Skeletal muscle satellite cell (primary cell): ENCODE results near the gene PPP1R12B.
"Not testable (repeated sequence)": the region's sequence is repeated elsewhere in the genome, so short reads cannot be mapped to it uniquely, and the experiment has no call there.

Source experiments
- H3K27me3 ChIP-seq: 2 replicates; pipeline ENCODE4 v1.7.0; 2013; ENCODE audit warnings: low read length; ENCODE audit not compliant: control insufficient read depth, insufficient read depth
- H3K36me3 ChIP-seq: 2 replicates; pipeline ENCODE4 v1.7.0; 2013; ENCODE audit warnings: mild to moderate bottlenecking, control low read depth, low read length; ENCODE audit not compliant: insufficient read depth
- H3K4me1 ChIP-seq: 2 replicates; pipeline ENCODE4 v1.7.0; 2013; ENCODE audit warnings: low read length; ENCODE audit not compliant: control insufficient read depth, insufficient read depth
- H3K4me2 ChIP-seq: 2 replicates; pipeline ENCODE4 v1.7.0; 2013; ENCODE audit warnings: mild to moderate bottlenecking, low read length
- H3K4me3 ChIP-seq: 2 replicates; pipeline ENCODE4 v1.7.0; 2013; ENCODE audit warnings: low read length
- H3K9ac ChIP-seq: 2 replicates; pipeline ENCODE4 v1.7.0; 2013; ENCODE audit warnings: mild to moderate bottlenecking, low read depth, low read length, moderate library complexity
- H3K9me3 ChIP-seq: replicated peaks from 2 replicates; pipeline ENCODE4 v1.7.0; 2013; ENCODE audit warnings: mild to moderate bottlenecking, control low read depth, low read length

PPP1R12B gene

GRCh38 chr1:202545647-202546303 lies 197.3 kb downstream of the PPP1R12B start:
- H3K9me3 ChIP-seq, H3K9ac ChIP-seq, H3K27me3 ChIP-seq, H3K4me2 ChIP-seq, H3K4me1 ChIP-seq, H3K4me3 ChIP-seq, H3K36me3 ChIP-seq: not testable (repeated sequence)

- H3K4me1 ChIP-seq, H3K9me3 ChIP-seq, H3K4me2 ChIP-seq, H3K36me3 ChIP-seq, H3K27me3 ChIP-seq, H3K4me3 ChIP-seq, H3K9ac ChIP-seq: not testable (repeated sequence)
These were observed 197.9 kb downstream of the PPP1R12B start for GRCh38 chr1:202546377-202546776.

- not testable (repeated sequence) for H3K4me3 ChIP-seq, H3K9me3 ChIP-seq, H3K27me3 ChIP-seq, H3K9ac ChIP-seq, H3K36me3 ChIP-seq, H3K4me2 ChIP-seq, H3K4me1 ChIP-seq
These were observed 198.3 kb downstream of the PPP1R12B start for GRCh38 chr1:202546796-202547195.

- Histone ChIP-seq H3K4me3 (no peak overlapping the region), H3K9ac (no peak overlapping the region), H3K4me2 (no peak overlapping the region), H3K4me1 (no peaks in the 10 kb centered on the region), H3K27me3 (no peaks in the 10 kb centered on the region), H3K9me3 (no peaks in the 10 kb centered on the region), H3K36me3 (no peaks in the 10 kb centered on the region)
These were observed 198.7 kb downstream of the PPP1R12B start for GRCh38 chr1:202547215-202547614.

GRCh38 chr1:202550088-202550487 lies 201.6 kb downstream of the PPP1R12B start:
- H3K4me2 ChIP-seq, H3K4me1 ChIP-seq, H3K4me3 ChIP-seq, H3K9ac ChIP-seq, H3K27me3 ChIP-seq, H3K36me3 ChIP-seq, H3K9me3 ChIP-seq: not testable (repeated sequence)

GRCh38 chr1:202551683-202552082 lies 203.2 kb downstream of the PPP1R12B start:
- Histone ChIP-seq H3K9ac (no peak overlapping the region), H3K36me3 (no peaks in the 10 kb centered on the region), H3K4me2 (no peak overlapping the region), H3K9me3 (no peaks in the 10 kb centered on the region), H3K27me3 (no peaks in the 10 kb centered on the region), H3K4me3 (no peak overlapping the region), H3K4me1 (no peaks in the 10 kb centered on the region)

GRCh38 chr1:202552615-202553014 lies 204.1 kb downstream of the PPP1R12B start:
- not testable (repeated sequence) for H3K4me3 ChIP-seq, H3K4me1 ChIP-seq, H3K4me2 ChIP-seq

GRCh38 chr1:202553078-202553477 lies 204.6 kb downstream of the PPP1R12B start:
- H3K9me3 ChIP-seq, H3K36me3 ChIP-seq, H3K9ac ChIP-seq, H3K4me1 ChIP-seq, H3K27me3 ChIP-seq, H3K4me3 ChIP-seq, H3K4me2 ChIP-seq: not testable (repeated sequence)

More at GRCh38 chr1:202552615-202553014, 204.1 kb downstream of the PPP1R12B start:
- H3K36me3 ChIP-seq, H3K9me3 ChIP-seq, H3K9ac ChIP-seq, H3K27me3 ChIP-seq: not testable (repeated sequence)

- Histone ChIP-seq H3K4me2 (no peak overlapping the region), H3K9me3 (no peaks in the 10 kb centered on the region), H3K9ac (no peak overlapping the region), H3K27me3 (no peaks in the 10 kb centered on the region), H3K36me3 (no peaks in the 10 kb centered on the region), H3K4me3 (no peak overlapping the region), H3K4me1 (no peaks in the 10 kb centered on the region)
These were observed 205.1 kb downstream of the PPP1R12B start for GRCh38 chr1:202553560-202554038.

GRCh38 chr1:202554619-202555018 lies 206.1 kb downstream of the PPP1R12B start:
- not testable (repeated sequence) for H3K4me3 ChIP-seq, H3K27me3 ChIP-seq, H3K4me1 ChIP-seq, H3K9ac ChIP-seq, H3K4me2 ChIP-seq, H3K36me3 ChIP-seq, H3K9me3 ChIP-seq

GRCh38 chr1:202556037-202556436 lies 207.5 kb downstream of the PPP1R12B start:
- not testable (repeated sequence) for H3K4me3 ChIP-seq, H3K9ac ChIP-seq

GRCh38 chr1:202557662-202558061 lies 209.2 kb downstream of the PPP1R12B start:
- H3K9me3 ChIP-seq, H3K4me3 ChIP-seq, H3K4me1 ChIP-seq, H3K36me3 ChIP-seq, H3K9ac ChIP-seq, H3K27me3 ChIP-seq, H3K4me2 ChIP-seq: not testable (repeated sequence)

More at GRCh38 chr1:202556037-202556436, 207.5 kb downstream of the PPP1R12B start:
- H3K27me3 ChIP-seq, H3K4me2 ChIP-seq, H3K4me1 ChIP-seq, H3K9me3 ChIP-seq, H3K36me3 ChIP-seq: not testable (repeated sequence)
